ENCODE measurements around the gene KIF2A.

The KIF2A gene

GRCh38 chr5:62305715-62306322, at the start of gene KIF2A:
Gene KIF2A, plus strand, starts transcription at chr5:62306206. Its CDS starts 267 bp downstream, at chr5:62306473.
- DNase-seq (ENCODE audit: low read depth), result peak; percentile 82

DNA sequence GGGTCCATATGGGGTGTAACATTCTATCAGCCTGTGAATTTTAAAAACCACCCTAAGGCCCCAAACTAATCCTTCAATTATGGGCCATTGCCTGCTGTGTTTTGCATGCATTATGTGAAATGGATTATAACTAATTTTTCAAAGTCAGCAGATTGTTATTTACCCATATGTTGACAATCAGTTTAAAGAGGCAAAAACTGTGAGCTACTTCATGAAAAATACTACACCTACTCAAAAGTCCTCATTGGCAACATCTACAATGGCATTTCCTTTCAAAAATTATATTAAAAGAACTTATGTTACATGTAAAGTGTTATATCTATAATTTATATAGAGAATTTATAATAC, 49.0 kb upstream of the KIF2A start:
- no peak for DNase-seq (ENCODE audit: low read depth)

GRCh38 chr5:62258654-62259053, 47.4 kb upstream of the KIF2A start:
- no peak for DNase-seq (ENCODE audit: low read depth)

- DNase-seq (ENCODE audit: low read depth), result no peak
These were observed 46.2 kb upstream of the KIF2A start for GRCh38 chr5:62259699-62260250.

- DNase-seq (ENCODE audit: low read depth), result no peak
These were observed 45.5 kb upstream of the KIF2A start for GRCh38 chr5:62260513-62260912.

DNA sequence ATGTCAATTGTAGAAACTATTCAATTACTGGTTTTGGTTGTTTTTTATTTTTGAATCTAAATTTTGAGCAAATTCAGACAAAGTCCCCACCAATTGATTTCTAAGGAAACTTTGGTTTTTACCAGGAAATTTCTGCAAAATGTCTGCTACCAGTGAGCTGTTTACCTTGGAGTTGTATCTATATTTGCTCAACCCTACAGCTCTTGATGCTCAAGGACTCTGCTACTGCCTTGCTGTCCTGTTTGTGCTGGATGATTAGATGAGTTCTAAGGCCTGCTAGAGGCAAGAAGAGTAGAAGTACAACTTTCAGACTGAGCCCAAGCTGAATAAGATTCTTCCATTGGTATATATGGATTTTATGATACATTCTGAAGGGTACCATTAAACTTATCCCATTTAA, 42.6 kb upstream of the KIF2A start:
- DNase-seq (ENCODE audit: low read depth), result no peak

GRCh38 chr5:62265648-62266112, 40.3 kb upstream of the KIF2A start:
- no peak for DNase-seq (ENCODE audit: low read depth)

DNA sequence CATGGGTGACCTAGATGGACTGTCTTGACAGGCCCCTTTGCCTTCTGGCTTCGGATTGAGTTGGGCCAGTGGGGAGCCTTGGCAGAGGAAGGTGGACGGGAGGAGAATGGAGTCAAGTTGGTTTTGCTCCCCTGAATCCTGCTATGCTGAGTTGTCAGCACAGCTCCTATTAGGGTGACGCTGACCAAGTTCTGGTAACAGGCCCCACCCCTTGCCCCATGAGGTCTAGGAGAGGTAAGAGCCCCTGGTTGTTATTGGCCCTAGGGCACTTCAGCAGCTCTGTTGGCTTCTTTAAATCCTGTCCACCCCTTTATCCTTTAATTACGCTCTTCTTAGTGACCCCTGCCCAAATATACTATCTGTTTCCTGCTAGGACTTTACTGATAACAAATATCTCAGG, 39.4 kb upstream of the KIF2A start:
- DNase-seq (ENCODE audit: low read depth), result no peak

DNA sequence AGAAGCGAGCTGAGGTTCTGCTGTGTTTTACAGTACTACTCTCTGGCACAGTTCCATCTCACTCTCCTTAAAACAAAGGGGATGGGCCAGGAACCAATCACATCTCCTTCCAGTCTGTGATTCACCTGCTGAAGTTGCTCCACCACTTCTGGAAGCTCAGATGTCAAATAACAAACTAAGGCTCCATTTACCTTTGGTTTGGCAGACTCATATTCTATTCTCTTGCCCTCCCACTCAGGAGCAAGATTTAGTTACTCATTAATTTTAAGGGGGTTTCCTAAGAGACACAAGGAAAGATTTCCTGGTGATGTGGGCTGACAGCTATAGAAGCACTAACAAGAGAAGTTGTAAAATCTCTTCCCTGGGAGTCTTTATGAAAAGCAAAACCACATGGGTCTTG, 37.8 kb upstream of the KIF2A start:
- no peak for DNase-seq (ENCODE audit: low read depth)

DNA sequence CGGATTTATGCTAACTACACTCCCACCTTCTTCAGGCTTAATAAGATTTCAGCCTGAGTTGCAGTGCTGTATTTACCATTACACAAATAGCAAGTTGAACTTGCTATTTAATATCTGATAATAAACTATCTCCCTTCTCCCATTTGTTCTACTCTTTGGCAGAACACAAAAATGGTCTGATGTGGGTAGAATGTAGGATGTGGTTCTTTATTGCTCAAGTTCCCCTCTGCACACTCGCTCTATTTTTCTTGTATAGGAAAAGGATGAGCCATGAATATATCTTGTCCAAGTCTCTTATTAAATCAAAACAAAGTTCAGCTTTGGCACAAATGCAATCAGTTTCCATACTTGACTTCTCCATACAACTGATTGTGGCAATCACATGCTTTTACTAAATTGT, 37.2 kb upstream of the KIF2A start:
- no peak for DNase-seq (ENCODE audit: low read depth)

DNA sequence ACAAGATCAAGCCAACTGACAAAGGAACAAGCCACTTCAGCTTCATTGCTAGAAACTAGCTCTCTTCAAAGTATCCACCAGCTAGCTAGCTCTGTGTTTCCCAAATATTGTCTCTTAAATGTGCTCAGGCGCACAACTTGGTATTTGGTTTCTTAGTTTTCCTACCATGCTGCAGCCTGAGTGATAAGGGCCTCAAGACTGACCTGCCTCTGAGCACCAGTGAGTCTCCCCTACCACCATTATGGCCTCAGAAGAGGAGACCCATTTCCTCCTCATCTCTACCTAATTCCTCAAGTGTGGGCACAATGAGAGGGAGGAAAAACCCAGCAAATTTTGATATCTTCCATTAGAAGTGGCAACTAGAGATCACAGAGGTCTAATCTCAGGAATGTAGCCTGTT, 34.6 kb upstream of the KIF2A start:
- no peak for DNase-seq (ENCODE audit: low read depth)

DNA sequence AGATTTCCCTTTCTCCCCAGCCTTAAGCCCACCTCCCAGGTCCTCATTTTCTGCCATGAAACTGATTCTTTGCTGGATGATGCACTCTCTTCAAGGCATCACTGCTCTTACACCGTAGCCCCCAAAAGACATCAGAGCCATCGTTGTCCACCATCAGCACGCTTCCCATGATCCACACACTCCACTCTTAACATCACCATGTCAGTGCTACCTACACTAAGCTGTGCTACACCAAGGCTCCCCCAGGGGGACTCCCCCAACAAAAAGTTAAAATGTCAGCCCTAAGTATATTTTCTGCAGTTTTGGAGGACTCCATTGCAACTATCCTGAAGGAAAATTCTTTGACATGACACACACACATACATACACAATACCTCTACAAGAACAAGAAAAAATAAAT, 34.1 kb upstream of the KIF2A start:
- no peak for DNase-seq (ENCODE audit: low read depth)

DNA sequence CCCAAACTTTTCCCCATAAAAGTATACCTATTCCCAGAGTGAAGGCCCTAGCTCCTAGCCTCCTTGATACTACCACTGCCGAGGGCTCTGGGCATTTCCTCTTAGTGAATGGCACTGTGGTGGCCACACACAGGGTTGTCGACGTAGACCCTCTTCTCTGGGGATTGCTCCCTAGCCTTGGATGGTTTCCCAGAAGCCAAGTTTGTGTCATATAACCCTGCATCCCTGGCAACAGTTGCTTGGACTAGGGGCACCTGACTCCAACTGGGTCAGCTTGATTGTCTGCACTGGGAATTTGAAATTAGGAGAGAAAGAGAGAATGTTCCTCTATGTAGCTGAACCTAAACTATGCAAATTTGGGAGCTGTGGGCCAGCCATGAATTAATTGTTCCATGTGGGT, 32.3 kb upstream of the KIF2A start:
- no peak for DNase-seq (ENCODE audit: low read depth)

GRCh38 chr5:62275581-62275980, 30.4 kb upstream of the KIF2A start:
- DNase-seq (ENCODE audit: low read depth), result no peak

DNA sequence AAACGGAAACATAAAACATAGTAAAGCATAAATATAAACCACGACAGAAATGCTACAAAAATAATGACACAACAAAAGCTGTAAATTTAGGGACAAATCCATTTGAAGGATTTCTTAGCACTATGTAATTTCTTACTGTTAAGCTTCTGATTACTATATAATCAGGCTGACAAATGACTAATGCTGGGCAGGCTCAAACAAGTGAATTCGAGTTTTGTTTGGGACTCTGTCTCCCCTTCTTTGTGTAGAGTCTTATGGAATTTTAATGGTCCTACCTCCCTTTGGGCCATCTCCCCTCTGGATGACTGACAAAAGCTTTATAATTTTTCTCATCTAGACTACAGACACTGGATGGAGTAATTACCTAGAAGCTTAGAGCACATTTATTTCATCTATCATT, 24.6 kb upstream of the KIF2A start:
- no peak for DNase-seq (ENCODE audit: low read depth)

- no peak for DNase-seq (ENCODE audit: low read depth)
These were observed 23.9 kb upstream of the KIF2A start for GRCh38 chr5:62282064-62282463.

GRCh38 chr5:62283005-62283404, 23.0 kb upstream of the KIF2A start:
- no peak for DNase-seq (ENCODE audit: low read depth)

DNA sequence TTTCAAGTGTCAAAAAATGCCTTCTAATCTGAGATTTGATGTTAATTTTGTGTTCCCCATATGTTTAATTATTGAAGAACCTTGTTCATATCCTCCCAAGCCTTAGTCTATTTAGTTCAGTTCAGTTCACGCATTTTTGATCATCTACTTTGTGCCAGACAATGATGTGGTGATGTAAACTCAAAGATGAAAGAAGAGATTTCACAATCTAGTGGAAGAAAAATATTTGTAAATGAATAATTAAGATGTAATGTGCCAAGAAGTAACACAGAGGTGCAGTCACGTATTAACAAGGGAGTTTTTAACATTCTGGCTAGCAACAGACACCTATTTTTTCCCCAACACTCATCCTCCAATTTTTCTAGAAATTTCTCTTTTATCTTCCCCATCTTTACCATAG, 22.1 kb upstream of the KIF2A start:
- no peak for DNase-seq (ENCODE audit: low read depth)

- DNase-seq (ENCODE audit: low read depth), result peak; percentile 38
These were observed 20.8 kb upstream of the KIF2A start for GRCh38 chr5:62284946-62285891.

GRCh38 chr5:62286834-62287233, 19.2 kb upstream of the KIF2A start:
- no peak for DNase-seq (ENCODE audit: low read depth)

DNA sequence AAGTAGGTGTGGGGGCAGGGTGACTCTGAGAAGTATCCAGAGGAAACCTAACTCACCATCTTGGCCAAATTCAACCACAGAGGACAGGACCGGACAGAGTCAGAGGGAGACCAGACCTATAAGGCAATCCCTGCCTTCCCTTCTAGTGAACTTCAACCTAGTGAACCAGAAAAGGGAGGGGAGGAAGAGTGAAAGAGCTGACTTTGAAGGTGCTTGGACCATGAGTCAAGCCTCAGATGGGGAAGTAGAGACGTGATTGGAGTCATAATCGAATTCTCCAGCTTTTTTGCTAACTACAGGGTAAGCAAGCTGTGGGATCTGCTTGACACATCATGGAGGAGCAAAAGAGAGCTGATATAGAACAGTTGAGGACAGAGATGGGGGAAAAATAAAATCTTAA, 18.8 kb upstream of the KIF2A start:
- no peak for DNase-seq (ENCODE audit: low read depth)

- DNase-seq (ENCODE audit: low read depth), result no peak
These were observed 17.9 kb upstream of the KIF2A start for GRCh38 chr5:62288118-62288517.

- no peak for DNase-seq (ENCODE audit: low read depth)
These were observed 16.2 kb upstream of the KIF2A start for GRCh38 chr5:62289813-62290212.

Measured in activated gamma-delta T cell treated with anti-CD3 and anti-CD28 coated beads, Interleukin-2, amount 50 U/mL, for 16 hours (primary cell).